Choroid plexus epithelial cell (primary cell): ENCODE measurements around the gene TRPM8.

ENCODE experiments used
- DNase-seq: peaks from one replicate; pipeline ENCODE4 v3.0.0-alpha.2; 2010; ENCODE audit warnings: low read depth
- H3K4me3 ChIP-seq: 2 replicates; pipeline ENCODE4 v1.5.1; 2011; ENCODE audit warnings: low read depth, mild to moderate bottlenecking, control low read depth, low read length, moderate library complexity
- CTCF ChIP-seq: conservative IDR thresholded peaks from 2 replicates; pipeline ENCODE4 v1.5.1; 2011; ENCODE audit warnings: low read depth, mild to moderate bottlenecking, control low read depth, inconsistent platforms, low read length, moderate library complexity

TRPM8 gene

GRCh38 chr2:233936089-233936488, 18.9 kb downstream of the TRPM8 start:
- H3K4me3 ChIP-seq: no peak overlapping the region
- no peak for DNase-seq
- TF ChIP-seq CTCF: no peak

- no peak for DNase-seq
- H3K4me3 ChIP-seq: peak overlapping the region; percentile 9
- no peak for TF ChIP-seq CTCF
Observed at GRCh38 chr2:233938676-233939370, 21.6 kb downstream of the TRPM8 start.

- no peak for TF ChIP-seq CTCF
- H3K4me3 ChIP-seq: no peak overlapping the region
- no peak for DNase-seq
Observed at GRCh38 chr2:233940376-233941276, 23.5 kb downstream of the TRPM8 start.

GRCh38 chr2:233942731-233943130, 25.6 kb downstream of the TRPM8 start:
- no peak overlapping the region for H3K4me3 ChIP-seq
- no peak for TF ChIP-seq CTCF
- DNase-seq: no peak

GRCh38 chr2:233944269-233944668, 27.1 kb downstream of the TRPM8 start:
- no peak overlapping the region for H3K4me3 ChIP-seq
- no peak for DNase-seq
- no peak for TF ChIP-seq CTCF

- no peak for DNase-seq
- TF ChIP-seq CTCF: no peak
- no peak overlapping the region for H3K4me3 ChIP-seq
Observed at GRCh38 chr2:233944722-233945121, 27.5 kb downstream of the TRPM8 start.
